Measurements from ENCODE around the gene MACROD2. TPM values are rescaled to one million over a fixed set of nuclear protein-coding genes. Genes with fewer than 3 reads are reported as not detected.
A peak's percentile ranks its signal among the peaks of the same experiment; 100 is the strongest.

MACROD2 gene
- total RNA-seq, 1 experiment from 2014 or later, result 1.6 TPM

- H2BK12ac ChIP-seq (ENCODE audit: insufficient read length, low read depth, low read length), result no peak overlapping the region
- no peaks in the 10 kb centered on the region for H3K4me1 ChIP-seq (ENCODE audit: insufficient read depth, low read length)
- H4K5ac ChIP-seq (ENCODE audit: insufficient read length, low read depth, low read length), result no peak overlapping the region
- H3T11ph ChIP-seq (ENCODE audit: low read length), result no peak overlapping the region
- H3K36me3 Mint-ChIP-seq (ENCODE audit: insufficient read depth in 1 of 3, low read depth in 3 of 3), result no peaks in the 10 kb centered on the region; a peak in 1 of 7 replicates
- no peak overlapping the region for H3K27ac ChIP-seq (ENCODE audit: insufficient read length, low read depth, low read length)
- H3K9ac ChIP-seq (ENCODE audit: extremely low read depth, insufficient read length, low read length), result no peak overlapping the region
- no peak overlapping the region for H3K4me3 Mint-ChIP-seq
- no peak overlapping the region for H4K8ac ChIP-seq (replicated peaks; ENCODE audit: insufficient read length, low read depth, low read length)
- H2BK120ac ChIP-seq (ENCODE audit: low read depth, low read length, poor library complexity, severe bottlenecking), result no peak overlapping the region
- no peak overlapping the region for H2BK20ac ChIP-seq (ENCODE audit: low read depth, low read length, poor library complexity, severe bottlenecking)
- H2AK5ac ChIP-seq (ENCODE audit: insufficient read length, low read length), result no peak overlapping the region
- H2AFZ ChIP-seq (ENCODE audit: low read length), result no peak overlapping the region
- no peak overlapping the region; the same call in 1 of the 2 replicates for H3K14ac ChIP-seq (ENCODE audit: insufficient read depth, low read length)
- no peaks in the 10 kb centered on the region for H3K27me3 Mint-ChIP-seq (ENCODE audit: low read depth)
- TF ChIP-seq, protein P1, sequence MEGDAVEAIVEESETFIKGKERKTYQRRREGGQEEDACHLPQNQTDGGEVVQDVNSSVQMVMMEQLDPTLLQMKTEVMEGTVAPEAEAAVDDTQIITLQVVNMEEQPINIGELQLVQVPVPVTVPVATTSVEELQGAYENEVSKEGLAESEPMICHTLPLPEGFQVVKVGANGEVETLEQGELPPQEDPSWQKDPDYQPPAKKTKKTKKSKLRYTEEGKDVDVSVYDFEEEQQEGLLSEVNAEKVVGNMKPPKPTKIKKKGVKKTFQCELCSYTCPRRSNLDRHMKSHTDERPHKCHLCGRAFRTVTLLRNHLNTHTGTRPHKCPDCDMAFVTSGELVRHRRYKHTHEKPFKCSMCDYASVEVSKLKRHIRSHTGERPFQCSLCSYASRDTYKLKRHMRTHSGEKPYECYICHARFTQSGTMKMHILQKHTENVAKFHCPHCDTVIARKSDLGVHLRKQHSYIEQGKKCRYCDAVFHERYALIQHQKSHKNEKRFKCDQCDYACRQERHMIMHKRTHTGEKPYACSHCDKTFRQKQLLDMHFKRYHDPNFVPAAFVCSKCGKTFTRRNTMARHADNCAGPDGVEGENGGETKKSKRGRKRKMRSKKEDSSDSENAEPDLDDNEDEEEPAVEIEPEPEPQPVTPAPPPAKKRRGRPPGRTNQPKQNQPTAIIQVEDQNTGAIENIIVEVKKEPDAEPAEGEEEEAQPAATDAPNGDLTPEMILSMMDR (conservative IDR thresholded peaks at IDR 0.05), result peak; percentile 58
- H3K18ac ChIP-seq (ENCODE audit: insufficient read length, low read depth, low read length), result no peak overlapping the region
- no peak overlapping the region for H2BK15ac ChIP-seq (ENCODE audit: low read depth, low read length)
- no peak overlapping the region for H4K91ac ChIP-seq (ENCODE audit: insufficient read length, low read depth, low read length)
- no peaks in the 10 kb centered on the region for H3K4me1 Mint-ChIP-seq
- no peak overlapping the region for H3K4ac ChIP-seq (ENCODE audit: low read depth, low read length)
- H3K56ac ChIP-seq (ENCODE audit: insufficient read length, low read depth, low read length), result no peak overlapping the region
- H4K20me1 ChIP-seq (ENCODE audit: control insufficient read depth, insufficient read depth, insufficient read length), result no peaks in the 10 kb centered on the region
- no peak overlapping the region for H3K4me2 ChIP-seq (ENCODE audit: insufficient read depth, insufficient read length, low read length)
- H3K27me3 ChIP-seq (ENCODE audit: insufficient read depth, low read length), result no peaks in the 10 kb centered on the region
- no peak overlapping the region for H2BK5ac ChIP-seq (ENCODE audit: insufficient read length, low read length)
- no peaks in the 10 kb centered on the region for H3K79me2 ChIP-seq (ENCODE audit: insufficient read depth, low read length)
- no peaks in the 10 kb centered on the region for H3K79me1 ChIP-seq (ENCODE audit: insufficient read depth, low read depth, low read length, poor library complexity, severe bottlenecking)
- no peaks in the 10 kb centered on the region for H3K23me2 ChIP-seq (ENCODE audit: insufficient read length, low read depth, low read length, poor library complexity, severe bottlenecking)
- DNase-seq, result no peak
- peaks cover 0 to 4% of the 10 kb centered on the region in 2 experiments; a peak in 1 of 5 replicates for H3K9me3 Mint-ChIP-seq
- H3K23ac ChIP-seq (ENCODE audit: insufficient read length, low read depth, low read length), result no peak overlapping the region
- H3K27ac Mint-ChIP-seq, result no peak overlapping the region; a peak in 1 of 7 replicates
- no peaks in the 10 kb centered on the region for H3K9me3 ChIP-seq (ENCODE audit: control insufficient read depth, low read depth, low read length)
Measured at GRCh38 chr20:14264869-14265268, 269.6 kb downstream of the MACROD2 start.

All from H9 (cell line).